Tibial nerve (tissue), 3 donors: ENCODE results near the gene OLA1.

Source experiments
- CTCF ChIP-seq, 5 experiments: fragments of 200-600 bp in 3 of 5; fragments of 450-650 bp in 2 of 5; sonication (generic) in 3 of 5; IDR thresholded peaks; one replicate each; pipeline ENCODE4 v1.5.1; 2016 to 2019; ENCODE audit warnings: antibody characterized with exemption in 5 of 5, mild to moderate bottlenecking in 3 of 5, moderate library complexity in 2 of 5
- POLR2A ChIP-seq, 2 donors: fragments of 450-650 bp; IDR thresholded peaks; one replicate each; pipeline ENCODE4 v1.6.1; 2017; ENCODE audit warnings: antibody characterized with exemption in 2 of 2, mild to moderate bottlenecking in 2 of 2, moderate library complexity in 2 of 2

- TF ChIP-seq CTCF (IDR thresholded peaks at IDR 0.05): no peak
- TF ChIP-seq POLR2A (IDR thresholded peaks at IDR 0.05): no peak
These were observed 18.0 kb upstream of the OLA1 start for GRCh38 chr2:174266288-174266687.
